Right lobe of liver (tissue), 4 donors: ENCODE data around the gene TMEM256.
"Not testable (repeated sequence)": the region's sequence is repeated elsewhere in the genome, so short reads cannot be mapped to it uniquely, and the experiment has no call there.

Experiments
- POLR2A ChIP-seq: fragments of 450-650 bp; IDR thresholded peaks from one replicate; pipeline ENCODE4 v1.6.1; 2017; ENCODE audit warnings: antibody characterized with exemption, mild to moderate bottlenecking
- TF ChIP-seq, protein P1 (sequence below), 4 donors: fragments of 200-600 bp in 3 of 4; fragments of 450-650 bp in 1 of 4; IDR thresholded peaks; one replicate each; pipeline versions ENCODE4 v1.5.1 to v1.8.0; 2016 to 2022; ENCODE audit warnings: antibody characterized with exemption in 4 of 4, mild to moderate bottlenecking in 2 of 4
- donor health status: DM: no; HTN: no; CAD: no.
- donor health status: DM: no; HTN: no; CAD: no.
- donor health status: DM: no; HTN: yes; CAD: no.

DNA sequence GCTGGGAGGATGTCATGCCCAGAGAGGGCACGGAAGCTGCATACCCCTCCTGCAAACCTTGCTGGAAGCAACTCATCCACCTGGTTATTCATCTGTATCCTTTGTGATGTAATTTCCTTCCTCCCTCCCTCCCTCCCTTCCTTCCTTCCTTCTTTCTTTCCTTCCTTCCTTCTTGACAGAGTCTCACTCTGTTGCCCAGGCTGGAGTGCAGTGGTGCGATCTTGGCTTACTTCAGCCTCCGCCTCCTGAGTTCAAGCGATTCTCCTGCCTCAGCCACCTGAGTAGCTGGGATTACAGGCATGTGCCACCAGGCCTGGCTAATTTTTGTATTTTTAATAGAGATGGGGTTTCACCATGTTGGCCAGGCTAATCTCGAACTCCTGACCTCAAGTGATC is 35.3 kb downstream of the TMEM256 start:
- TF ChIP-seq, protein P1, sequence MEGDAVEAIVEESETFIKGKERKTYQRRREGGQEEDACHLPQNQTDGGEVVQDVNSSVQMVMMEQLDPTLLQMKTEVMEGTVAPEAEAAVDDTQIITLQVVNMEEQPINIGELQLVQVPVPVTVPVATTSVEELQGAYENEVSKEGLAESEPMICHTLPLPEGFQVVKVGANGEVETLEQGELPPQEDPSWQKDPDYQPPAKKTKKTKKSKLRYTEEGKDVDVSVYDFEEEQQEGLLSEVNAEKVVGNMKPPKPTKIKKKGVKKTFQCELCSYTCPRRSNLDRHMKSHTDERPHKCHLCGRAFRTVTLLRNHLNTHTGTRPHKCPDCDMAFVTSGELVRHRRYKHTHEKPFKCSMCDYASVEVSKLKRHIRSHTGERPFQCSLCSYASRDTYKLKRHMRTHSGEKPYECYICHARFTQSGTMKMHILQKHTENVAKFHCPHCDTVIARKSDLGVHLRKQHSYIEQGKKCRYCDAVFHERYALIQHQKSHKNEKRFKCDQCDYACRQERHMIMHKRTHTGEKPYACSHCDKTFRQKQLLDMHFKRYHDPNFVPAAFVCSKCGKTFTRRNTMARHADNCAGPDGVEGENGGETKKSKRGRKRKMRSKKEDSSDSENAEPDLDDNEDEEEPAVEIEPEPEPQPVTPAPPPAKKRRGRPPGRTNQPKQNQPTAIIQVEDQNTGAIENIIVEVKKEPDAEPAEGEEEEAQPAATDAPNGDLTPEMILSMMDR (IDR thresholded peaks at IDR 0.05), result not testable (repeated sequence)
- not testable (repeated sequence) for TF ChIP-seq POLR2A
